ENCODE data around the gene CMIP.

DNA sequence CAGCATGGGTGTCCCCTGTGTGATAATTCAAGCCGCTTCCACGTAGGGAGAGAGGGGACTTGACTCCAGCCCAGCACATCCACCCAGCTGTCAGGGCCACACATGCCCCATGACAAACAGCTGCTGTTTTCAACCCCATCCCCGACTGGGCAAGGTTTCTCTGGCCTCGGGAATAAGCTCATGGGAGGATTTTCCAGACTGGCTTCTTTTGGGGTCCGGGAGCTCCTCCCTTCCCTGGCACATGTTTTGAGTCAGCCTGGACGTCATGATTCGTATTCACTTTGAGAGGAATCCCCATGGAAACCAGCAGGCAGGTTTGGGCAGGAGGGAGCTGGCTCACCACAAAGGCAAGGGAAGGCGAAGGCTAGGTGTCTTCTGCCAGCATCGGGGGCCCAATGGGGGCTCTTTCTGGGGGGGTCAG lies 156.4 kb downstream of the CMIP start:
- TF ChIP-seq SP1 (CRISPR knock-in tag; conservative IDR thresholded peaks at IDR 0.05) (no peak), ELF4 (CRISPR knock-in tag; IDR thresholded peaks at IDR 0.05; ENCODE audit: low read depth) (no peak), CBFB (CRISPR knock-in tag; IDR thresholded peaks at IDR 0.05; ENCODE audit: low read depth) (no peak)
- TF ChIP-seq, protein P1, sequence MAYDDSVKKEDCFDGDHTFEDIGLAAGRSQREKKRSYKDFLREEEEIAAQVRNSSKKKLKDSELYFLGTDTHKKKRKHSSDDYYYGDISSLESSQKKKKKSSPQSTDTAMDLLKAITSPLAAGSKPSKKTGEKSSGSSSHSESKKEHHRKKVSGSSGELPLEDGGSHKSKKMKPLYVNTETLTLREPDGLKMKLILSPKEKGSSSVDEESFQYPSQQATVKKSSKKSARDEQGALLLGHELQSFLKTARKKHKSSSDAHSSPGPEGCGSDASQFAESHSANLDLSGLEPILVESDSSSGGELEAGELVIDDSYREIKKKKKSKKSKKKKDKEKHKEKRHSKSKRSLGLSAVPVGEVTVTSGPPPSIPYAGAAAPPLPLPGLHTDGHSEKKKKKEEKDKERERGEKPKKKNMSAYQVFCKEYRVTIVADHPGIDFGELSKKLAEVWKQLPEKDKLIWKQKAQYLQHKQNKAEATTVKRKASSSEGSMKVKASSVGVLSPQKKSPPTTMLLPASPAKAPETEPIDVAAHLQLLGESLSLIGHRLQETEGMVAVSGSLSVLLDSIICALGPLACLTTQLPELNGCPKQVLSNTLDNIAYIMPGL (CRISPR knock-in tag; IDR thresholded peaks at IDR 0.05) = no peak

Data from WTC11 (cell line).